GM18867 (cell line): ENCODE data around the gene MACC1.

Experiments
- ATAC-seq: cut with Tn5 transposase; IDR thresholded peaks from one replicate; pipeline ENCODE4 v1.9.1; 2021; ENCODE audit warnings: mild to moderate bottlenecking, moderate library complexity; ENCODE audit not compliant: unreplicated experiment

Gene MACC1

GRCh38 chr7:20085086-20085485 is 132.1 kb downstream of the MACC1 start:
- no peak for ATAC-seq
